Measurements from ENCODE around the gene PRDM9. TPM values are rescaled to one million over a fixed set of nuclear protein-coding genes. Genes with fewer than 3 reads are reported as not detected.

Gene PRDM9
- total and polyA plus RNA-seq, 9 of the 15 experiments (the other 6 are each of a cell fraction or from before 2014, with no cell fraction given): 0.03 to 1.2 (median 0.47) TPM

DNA sequence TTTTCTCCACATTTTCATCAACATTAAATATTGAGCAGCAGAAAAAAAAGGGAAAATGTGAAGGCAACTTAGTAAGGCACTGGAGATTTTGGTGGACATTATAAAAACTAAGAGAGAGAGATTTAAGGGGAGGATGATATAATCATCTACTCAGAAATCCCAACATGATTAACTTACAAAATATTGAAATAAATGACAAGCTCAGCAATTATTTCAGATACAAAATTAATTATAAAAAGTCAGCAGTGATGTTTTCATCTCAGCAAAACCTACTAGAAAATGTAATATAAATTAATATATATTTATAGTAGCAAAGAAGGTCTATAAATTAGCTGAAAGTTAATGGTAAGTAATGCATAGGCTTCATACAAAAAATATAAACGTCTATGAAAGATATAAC lies 30.8 kb upstream of the PRDM9 start:
- Histone ChIP-seq H3K9ac (ENCODE audit: insufficient read depth in 1 of 2, low read depth in 2 of 2, low read length in 2 of 2) (no peak overlapping the region), H4K20me1 (replicated peaks; ENCODE audit: control insufficient read depth, insufficient read depth, low read length) (no peaks in the 10 kb centered on the region), H3K9me3 (replicated peaks; ENCODE audit: control insufficient read depth, insufficient read depth, low read depth, low read length) (no peaks in the 10 kb centered on the region), H3K4me2 (ENCODE audit: insufficient read depth, low read length) (no peak overlapping the region), H2AFZ (ENCODE audit: low read depth, low read length) (no peak overlapping the region), H3K4me3 (no peak overlapping the region), H3K9me1 (ENCODE audit: control insufficient read depth, insufficient read depth, low read length) (no peaks in the 10 kb centered on the region), H3K79me2 (ENCODE audit: control insufficient read depth, insufficient read depth, low read length) (no peaks in the 10 kb centered on the region), H3K27ac (ENCODE audit: extremely low read depth, low read depth, low read length) (no peak overlapping the region), H3K27me3 (ENCODE audit: control insufficient read depth in 2 of 2, insufficient read depth in 2 of 2, low read length in 2 of 2) (no peaks in the 10 kb centered on the region), H3K4me1 (replicated peaks in 1 of 2; ENCODE audit: control insufficient read depth in 2 of 2, insufficient read depth in 2 of 2, low read length in 2 of 2) (no peaks in the 10 kb centered on the region), H3K36me3 (ENCODE audit: control insufficient read depth, insufficient read depth, low read length) (no peaks in the 10 kb centered on the region)
- TF ChIP-seq MAFF (IDR thresholded peaks at IDR 0.05; ENCODE audit: low read length) (peak; percentile 49; the same call in 1 of the 2 replicates), CBX3 (IDR thresholded peaks at IDR 0.05; ENCODE audit: borderline replicate concordance in 1 of 2, low read length in 2 of 2) (no peak), ZNF316 (IDR thresholded peaks at IDR 0.05) (peak; percentile 72; the same call in 1 of the 2 replicates), SRSF7 (optimal IDR thresholded peaks at IDR 0.05; ENCODE audit: low read depth, low read length) (no peak), C11orf30 (IDR thresholded peaks at IDR 0.05; ENCODE audit: low read depth) (peak; percentile 37; the same call in 1 of the 2 replicates), MAFK (IDR thresholded peaks at IDR 0.05; ENCODE audit: low read length) (peak; percentile 20; the same call in 1 of the 2 replicates), CREB1 (IDR thresholded peaks at IDR 0.05) (no peak), CREB1 (CRISPR knock-in tag; IDR thresholded peaks at IDR 0.05) (no peak), CC2D1A (IDR thresholded peaks at IDR 0.05) (no peak), MAFG (tag; conservative IDR thresholded peaks at IDR 0.05) (peak; percentile 45; the same call in 1 of the 2 replicates), KAT2B (IDR thresholded peaks at IDR 0.05; ENCODE audit: low read depth, low read length) (no peak), EHMT2 (IDR thresholded peaks at IDR 0.05) (no peak), TAL1 (IDR thresholded peaks at IDR 0.05) (no peak), ZNF444 (CRISPR knock-in tag; IDR thresholded peaks at IDR 0.05) (no peak), ZKSCAN3 (CRISPR knock-in tag; IDR thresholded peaks at IDR 0.05) (no peak)
- TF ChIP-seq, protein P1, sequence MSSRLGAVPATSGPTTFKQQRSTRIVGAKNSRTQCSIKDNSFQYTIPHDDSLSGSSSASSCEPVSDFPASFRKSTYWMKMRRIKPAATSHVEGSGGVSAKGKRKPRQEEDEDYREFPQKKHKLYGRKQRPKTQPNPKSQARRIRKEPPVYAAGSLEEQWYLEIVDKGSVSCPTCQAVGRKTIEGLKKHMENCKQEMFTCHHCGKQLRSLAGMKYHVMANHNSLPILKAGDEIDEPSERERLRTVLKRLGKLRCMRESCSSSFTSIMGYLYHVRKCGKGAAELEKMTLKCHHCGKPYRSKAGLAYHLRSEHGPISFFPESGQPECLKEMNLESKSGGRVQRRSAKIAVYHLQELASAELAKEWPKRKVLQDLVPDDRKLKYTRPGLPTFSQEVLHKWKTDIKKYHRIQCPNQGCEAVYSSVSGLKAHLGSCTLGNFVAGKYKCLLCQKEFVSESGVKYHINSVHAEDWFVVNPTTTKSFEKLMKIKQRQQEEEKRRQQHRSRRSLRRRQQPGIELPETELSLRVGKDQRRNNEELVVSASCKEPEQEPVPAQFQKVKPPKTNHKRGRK (tag; IDR thresholded peaks at IDR 0.05): no peak
- TF ChIP-seq, protein P2, sequence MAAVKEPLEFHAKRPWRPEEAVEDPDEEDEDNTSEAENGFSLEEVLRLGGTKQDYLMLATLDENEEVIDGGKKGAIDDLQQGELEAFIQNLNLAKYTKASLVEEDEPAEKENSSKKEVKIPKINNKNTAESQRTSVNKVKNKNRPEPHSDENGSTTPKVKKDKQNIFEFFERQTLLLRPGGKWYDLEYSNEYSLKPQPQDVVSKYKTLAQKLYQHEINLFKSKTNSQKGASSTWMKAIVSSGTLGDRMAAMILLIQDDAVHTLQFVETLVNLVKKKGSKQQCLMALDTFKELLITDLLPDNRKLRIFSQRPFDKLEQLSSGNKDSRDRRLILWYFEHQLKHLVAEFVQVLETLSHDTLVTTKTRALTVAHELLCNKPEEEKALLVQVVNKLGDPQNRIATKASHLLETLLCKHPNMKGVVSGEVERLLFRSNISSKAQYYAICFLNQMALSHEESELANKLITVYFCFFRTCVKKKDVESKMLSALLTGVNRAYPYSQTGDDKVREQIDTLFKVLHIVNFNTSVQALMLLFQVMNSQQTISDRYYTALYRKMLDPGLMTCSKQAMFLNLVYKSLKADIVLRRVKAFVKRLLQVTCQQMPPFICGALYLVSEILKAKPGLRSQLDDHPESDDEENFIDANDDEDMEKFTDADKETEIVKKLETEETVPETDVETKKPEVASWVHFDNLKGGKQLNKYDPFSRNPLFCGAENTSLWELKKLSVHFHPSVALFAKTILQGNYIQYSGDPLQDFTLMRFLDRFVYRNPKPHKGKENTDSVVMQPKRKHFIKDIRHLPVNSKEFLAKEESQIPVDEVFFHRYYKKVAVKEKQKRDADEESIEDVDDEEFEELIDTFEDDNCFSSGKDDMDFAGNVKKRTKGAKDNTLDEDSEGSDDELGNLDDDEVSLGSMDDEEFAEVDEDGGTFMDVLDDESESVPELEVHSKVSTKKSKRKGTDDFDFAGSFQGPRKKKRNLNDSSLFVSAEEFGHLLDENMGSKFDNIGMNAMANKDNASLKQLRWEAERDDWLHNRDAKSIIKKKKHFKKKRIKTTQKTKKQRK (IDR thresholded peaks at IDR 0.05; ENCODE audit: borderline replicate concordance, low read depth, low read length): no peak
- ChIA-PET CTCF (ENCODE audit: low intra/inter-chr PET ratio) (no interaction called here), POLR2A (no interaction called here)
- no TSS peak for BruUV-seq (replicated peaks)
- no peak for FAIRE-seq
- intact Hi-C loops (cut with micrococcal nuclease): no loop called here
- no peak for ATAC-seq
- WGBS (ENCODE audit: insufficient coverage, low coverage, missing lambda C conversion rate): 0% methylated on average over 1 of the region's 1 CpG
- DNase-seq (ENCODE audit: extremely low read depth in 1 of 4, low spot score in 3 of 4): no peak
- in situ Hi-C loops (cut with MboI): no loop called here
